ENCODE measurements around the gene ZCCHC8. TPM values are rescaled to one million over a fixed set of nuclear protein-coding genes. Genes with fewer than 3 reads are reported as not detected.

ZCCHC8 gene
- total RNA-seq, 1 experiment from 2014 or later = 30.5 TPM

DNA sequence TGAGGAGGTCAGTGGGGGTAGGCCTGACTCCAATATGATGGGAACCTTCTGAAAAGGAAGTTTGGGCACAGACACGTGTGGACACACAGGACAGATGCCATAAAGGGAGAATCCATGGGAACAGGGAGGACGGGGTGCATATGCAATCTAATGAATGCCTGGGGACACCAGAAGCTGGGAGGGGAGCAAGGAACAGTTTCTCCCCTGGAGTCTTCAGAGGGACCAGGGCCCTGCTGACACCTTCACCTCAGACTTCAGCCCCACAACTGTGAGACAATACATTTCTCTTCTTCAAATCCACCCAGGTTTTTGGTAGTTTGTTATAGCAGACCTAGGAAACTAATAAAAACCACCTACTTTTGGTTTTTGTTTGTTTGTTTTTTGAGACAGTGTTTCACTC lies 43.1 kb downstream of the ZCCHC8 start:
- CTCF ChIA-PET = interaction anchor here (1.9 kb wide), 1 partner anchor 14 kb away, joined by 6 read pairs; no protein-coding TSS in a partner anchor
- no peaks in the 10 kb centered on the region for H3K9me3 ChIP-seq (ENCODE audit: control insufficient read depth in 1 of 2, insufficient read depth in 1 of 2, low read depth in 1 of 2, low read length in 2 of 2)

More for the DNA sequence above, 43.1 kb downstream of the ZCCHC8 start:
- no peak overlapping the region for H3K27ac ChIP-seq (ENCODE audit: low read depth, low read length)
- H4K20me1 ChIP-seq (ENCODE audit: insufficient read depth) = no peaks in the 10 kb centered on the region
- no peak overlapping the region for H3K9ac ChIP-seq (ENCODE audit: low read length)
- DNase-seq (ENCODE audit: low read depth, low spot score) = no peak
- no peak for TF ChIP-seq YY1 (IDR thresholded peaks at IDR 0.05; ENCODE audit: extremely low read depth, insufficient replicate concordance, low read depth, low read length)
- TF ChIP-seq, protein P1, sequence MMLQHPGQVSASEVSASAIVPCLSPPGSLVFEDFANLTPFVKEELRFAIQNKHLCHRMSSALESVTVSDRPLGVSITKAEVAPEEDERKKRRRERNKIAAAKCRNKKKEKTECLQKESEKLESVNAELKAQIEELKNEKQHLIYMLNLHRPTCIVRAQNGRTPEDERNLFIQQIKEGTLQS (IDR thresholded peaks at IDR 0.05) = no peak
- TF ChIP-seq SIN3A (IDR thresholded peaks at IDR 0.05; ENCODE audit: low read depth) = no peak
- no peak for TF ChIP-seq EZH2 (IDR thresholded peaks at IDR 0.05)
- no peak for TF ChIP-seq CBX3 (IDR thresholded peaks at IDR 0.05; ENCODE audit: low read depth)
- TF ChIP-seq ZNF274 (IDR thresholded peaks at IDR 0.05; ENCODE audit: low read depth, low read length) = no peak
- TF ChIP-seq RAD21 (IDR thresholded peaks at IDR 0.05; ENCODE audit: low read depth) = no peak
- no peak for TF ChIP-seq FOSL1 (IDR thresholded peaks at IDR 0.05; ENCODE audit: low read depth)
- TF ChIP-seq, protein P2, sequence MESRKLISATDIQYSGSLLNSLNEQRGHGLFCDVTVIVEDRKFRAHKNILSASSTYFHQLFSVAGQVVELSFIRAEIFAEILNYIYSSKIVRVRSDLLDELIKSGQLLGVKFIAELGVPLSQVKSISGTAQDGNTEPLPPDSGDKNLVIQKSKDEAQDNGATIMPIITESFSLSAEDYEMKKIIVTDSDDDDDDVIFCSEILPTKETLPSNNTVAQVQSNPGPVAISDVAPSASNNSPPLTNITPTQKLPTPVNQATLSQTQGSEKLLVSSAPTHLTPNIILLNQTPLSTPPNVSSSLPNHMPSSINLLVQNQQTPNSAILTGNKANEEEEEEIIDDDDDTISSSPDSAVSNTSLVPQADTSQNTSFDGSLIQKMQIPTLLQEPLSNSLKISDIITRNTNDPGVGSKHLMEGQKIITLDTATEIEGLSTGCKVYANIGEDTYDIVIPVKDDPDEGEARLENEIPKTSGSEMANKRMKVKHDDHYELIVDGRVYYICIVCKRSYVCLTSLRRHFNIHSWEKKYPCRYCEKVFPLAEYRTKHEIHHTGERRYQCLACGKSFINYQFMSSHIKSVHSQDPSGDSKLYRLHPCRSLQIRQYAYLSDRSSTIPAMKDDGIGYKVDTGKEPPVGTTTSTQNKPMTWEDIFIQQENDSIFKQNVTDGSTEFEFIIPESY (IDR thresholded peaks at IDR 0.05; ENCODE audit: extremely low read depth, insufficient replicate concordance, low read length) = no peak
- TF ChIP-seq, protein P3, sequence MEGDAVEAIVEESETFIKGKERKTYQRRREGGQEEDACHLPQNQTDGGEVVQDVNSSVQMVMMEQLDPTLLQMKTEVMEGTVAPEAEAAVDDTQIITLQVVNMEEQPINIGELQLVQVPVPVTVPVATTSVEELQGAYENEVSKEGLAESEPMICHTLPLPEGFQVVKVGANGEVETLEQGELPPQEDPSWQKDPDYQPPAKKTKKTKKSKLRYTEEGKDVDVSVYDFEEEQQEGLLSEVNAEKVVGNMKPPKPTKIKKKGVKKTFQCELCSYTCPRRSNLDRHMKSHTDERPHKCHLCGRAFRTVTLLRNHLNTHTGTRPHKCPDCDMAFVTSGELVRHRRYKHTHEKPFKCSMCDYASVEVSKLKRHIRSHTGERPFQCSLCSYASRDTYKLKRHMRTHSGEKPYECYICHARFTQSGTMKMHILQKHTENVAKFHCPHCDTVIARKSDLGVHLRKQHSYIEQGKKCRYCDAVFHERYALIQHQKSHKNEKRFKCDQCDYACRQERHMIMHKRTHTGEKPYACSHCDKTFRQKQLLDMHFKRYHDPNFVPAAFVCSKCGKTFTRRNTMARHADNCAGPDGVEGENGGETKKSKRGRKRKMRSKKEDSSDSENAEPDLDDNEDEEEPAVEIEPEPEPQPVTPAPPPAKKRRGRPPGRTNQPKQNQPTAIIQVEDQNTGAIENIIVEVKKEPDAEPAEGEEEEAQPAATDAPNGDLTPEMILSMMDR (IDR thresholded peaks at IDR 0.05 in 2 of 3, conservative IDR thresholded peaks at IDR 0.05 in 1 of 3; ENCODE audit: borderline replicate concordance in 1 of 3, insufficient read depth in 1 of 3, low read depth in 2 of 3, low read length in 2 of 3) = no peak
- TF ChIP-seq CEBPB (IDR thresholded peaks at IDR 0.05; ENCODE audit: low read depth) = no peak
- no peak for TF ChIP-seq REST (IDR thresholded peaks at IDR 0.05; ENCODE audit: low read depth)
- no peak for TF ChIP-seq ZFX (IDR thresholded peaks at IDR 0.05)
- no peaks in the 10 kb centered on the region for H3K36me3 ChIP-seq (ENCODE audit: control insufficient read depth in 1 of 2, insufficient read depth in 2 of 2, low read length in 2 of 2)
- BruUV-seq (replicated peaks) = no TSS peak
- no peak overlapping the region for H2AFZ ChIP-seq (ENCODE audit: low read depth, low read length, poor library complexity, severe bottlenecking)
- no peak overlapping the region for H3K4me2 ChIP-seq (ENCODE audit: low read length)
- intact Hi-C loops (cut with micrococcal nuclease) = no loop called here
- H3K9me2 ChIP-seq (ENCODE audit: insufficient read depth) = no peaks in the 10 kb centered on the region
- H3K4me3 ChIP-seq (replicated peaks in 1 of 2; ENCODE audit: low read depth in 1 of 2, low read length in 2 of 2) = no peak overlapping the region
- peaks cover 0 to 9% of the 10 kb centered on the region in 2 experiments; a peak in 1 of 4 replicates for H3K4me1 ChIP-seq (ENCODE audit: control insufficient read depth in 1 of 2, insufficient read depth in 2 of 2, low read length in 2 of 2)
- no peaks in the 10 kb centered on the region for H3K27me3 ChIP-seq (ENCODE audit: insufficient read depth, low read length)
- no peak for ATAC-seq
- ChIA-PET RAD21 (ENCODE audit: low non-redundant PET in 1 of 2, low total read pairs in 2 of 2, uncharacterized antibody in 2 of 2, unreplicated experiment in 2 of 2) (no interaction called here), POLR2A (no interaction called here)
- H3K79me2 ChIP-seq (ENCODE audit: insufficient read depth, low read length) = no peaks in the 10 kb centered on the region

All from HCT116 (cell line).